GM21723 (cell line): ENCODE data around the gene CCL1.
"Not testable (repeated sequence)": the region's sequence is repeated elsewhere in the genome, so short reads cannot be mapped to it uniquely, and the experiment has no call there.

Source experiments
- ATAC-seq: cut with Tn5 transposase; IDR thresholded peaks from one replicate; pipeline ENCODE4 v1.9.1; 2021; ENCODE audit warnings: mild to moderate bottlenecking, moderate library complexity; ENCODE audit not compliant: unreplicated experiment

The CCL1 gene

DNA sequence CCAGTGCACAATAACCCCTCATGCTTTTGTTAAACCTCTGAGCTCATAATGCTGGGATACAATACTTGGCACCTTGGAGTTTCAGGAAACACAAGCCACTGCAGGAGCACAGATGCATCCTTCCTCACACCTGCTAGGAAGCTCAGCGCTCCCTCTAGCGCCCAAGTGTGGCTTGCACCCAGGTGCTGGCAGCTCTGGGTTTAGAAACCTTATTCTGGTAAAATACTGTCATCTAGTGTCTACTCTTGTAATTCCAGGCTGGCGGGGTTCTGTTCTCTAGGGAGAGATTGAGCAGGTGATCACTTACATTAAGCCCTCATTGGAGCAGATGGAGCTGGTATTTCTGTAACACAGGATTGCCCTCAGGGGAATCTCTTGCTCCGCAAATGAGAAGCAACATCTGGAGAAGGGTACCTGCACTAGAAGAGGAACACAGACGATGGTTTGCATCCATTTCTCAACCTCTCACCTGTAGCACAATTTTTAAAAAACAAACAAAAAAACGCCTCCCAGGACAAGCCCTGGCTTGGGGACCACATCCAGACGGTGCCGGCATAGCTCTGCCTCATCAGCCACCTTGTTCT, 1.5 kb downstream of the CCL1 start:
- ATAC-seq, result no peak

DNA sequence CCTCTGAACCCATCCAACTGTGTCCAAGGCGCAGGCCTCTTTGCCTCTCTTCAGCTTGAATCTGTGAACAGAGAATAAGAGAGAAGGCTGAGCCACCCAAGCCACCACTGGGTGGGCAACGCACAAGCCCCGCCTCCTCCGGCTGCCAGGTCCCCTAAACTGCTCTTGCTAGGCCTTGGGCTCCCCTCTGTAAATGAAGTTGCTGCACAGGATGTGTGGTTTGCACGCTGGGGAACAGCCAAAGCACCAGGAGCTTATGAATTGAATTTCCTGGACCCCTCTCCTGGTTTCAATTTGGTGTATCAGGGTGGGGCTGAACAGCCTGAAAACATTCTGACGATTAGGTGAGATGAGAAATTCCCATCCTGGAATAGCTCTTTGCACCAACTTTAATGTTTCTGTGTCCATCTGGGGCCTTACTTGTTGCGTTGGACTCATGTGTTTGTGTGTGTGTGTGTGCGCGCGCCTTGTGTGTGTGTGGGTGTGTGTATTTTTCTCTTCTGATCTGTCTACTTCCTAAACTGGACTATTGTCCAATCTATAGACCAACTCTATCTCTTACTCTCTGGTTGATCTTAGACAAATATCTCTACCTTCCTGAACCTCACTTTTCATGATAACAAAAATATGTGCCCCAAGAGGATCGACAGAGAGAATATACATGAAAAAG, 2.3 kb downstream of the CCL1 start:
- ATAC-seq, result no peak

GRCh38 chr17:34358631-34359030, 4.4 kb downstream of the CCL1 start:
- no peak for ATAC-seq

DNA sequence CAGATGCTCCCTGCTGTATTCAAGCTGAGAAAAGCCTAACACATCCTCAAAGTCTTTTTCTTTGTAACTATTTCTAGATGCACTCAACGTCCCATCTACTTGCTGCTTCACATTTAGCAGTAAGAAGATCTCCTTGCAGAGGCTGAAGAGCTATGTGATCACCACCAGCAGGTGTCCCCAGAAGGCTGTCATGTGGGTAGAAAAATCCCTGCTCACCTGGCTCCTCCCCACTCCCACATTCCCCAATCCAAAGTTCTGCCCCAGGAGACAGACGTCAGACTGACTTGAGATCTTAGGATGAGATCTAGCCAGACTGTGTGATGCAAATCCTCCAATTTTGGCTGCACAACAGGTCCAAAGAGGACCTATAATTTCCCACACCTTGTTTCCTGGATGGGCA, 5.6 kb downstream of the CCL1 start:
- no peak for ATAC-seq

- no peak for ATAC-seq
These were observed 6.8 kb downstream of the CCL1 start, which contains the start of gene CCL13 for GRCh38 chr17:34356194-34356593. CCL13 (plus strand) TSS chr17:34356480; CDS start chr17:34356527, 47 bp downstream.

DNA sequence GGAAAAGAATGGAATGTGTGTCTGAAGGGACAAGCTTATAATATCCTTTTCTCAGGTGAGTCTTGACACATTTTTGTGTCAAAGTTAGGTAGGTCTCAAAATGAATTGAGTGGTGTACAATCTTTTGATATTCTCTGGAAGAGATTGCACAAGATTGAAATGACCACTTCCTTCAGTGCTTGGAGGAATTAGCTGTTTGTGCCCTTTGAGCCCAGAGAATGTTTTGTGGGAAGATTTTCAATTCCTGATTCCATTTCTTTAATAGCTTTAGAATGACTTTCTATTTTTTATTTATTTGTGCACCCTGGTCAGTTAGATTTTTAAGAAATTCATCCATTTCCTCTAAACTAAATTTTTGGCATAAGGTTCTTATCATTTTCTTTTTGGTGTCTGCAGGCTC, 8.4 kb downstream of the CCL1 start:
- ATAC-seq, result no peak

- no peak for ATAC-seq
These were observed 10.8 kb downstream of the CCL1 start for GRCh38 chr17:34352191-34352590.

- no peak for ATAC-seq
These were observed 11.9 kb downstream of the CCL1 start for GRCh38 chr17:34351096-34351495.

GRCh38 chr17:34349751-34350150, 13.3 kb downstream of the CCL1 start:
- no peak for ATAC-seq

DNA sequence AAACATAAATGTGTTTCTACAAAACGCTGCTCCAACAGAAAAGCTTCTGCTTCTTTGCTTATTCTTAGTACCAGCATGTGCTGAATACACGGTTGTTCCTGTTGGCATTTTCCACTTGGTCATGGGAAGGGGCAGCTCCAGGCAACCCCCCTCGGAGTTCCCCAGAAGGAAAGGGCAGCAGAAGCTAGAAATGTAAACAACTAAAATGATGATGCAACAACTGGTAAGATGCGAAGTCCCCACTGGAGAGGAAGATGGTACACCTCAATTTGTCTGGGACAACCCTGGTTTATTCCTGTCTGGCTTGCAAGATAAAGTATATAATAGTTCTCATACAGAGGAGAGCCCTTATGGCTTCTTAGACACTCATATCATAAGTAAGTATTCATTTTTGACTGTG, 16.0 kb downstream of the CCL1 start:
- no peak for ATAC-seq

DNA sequence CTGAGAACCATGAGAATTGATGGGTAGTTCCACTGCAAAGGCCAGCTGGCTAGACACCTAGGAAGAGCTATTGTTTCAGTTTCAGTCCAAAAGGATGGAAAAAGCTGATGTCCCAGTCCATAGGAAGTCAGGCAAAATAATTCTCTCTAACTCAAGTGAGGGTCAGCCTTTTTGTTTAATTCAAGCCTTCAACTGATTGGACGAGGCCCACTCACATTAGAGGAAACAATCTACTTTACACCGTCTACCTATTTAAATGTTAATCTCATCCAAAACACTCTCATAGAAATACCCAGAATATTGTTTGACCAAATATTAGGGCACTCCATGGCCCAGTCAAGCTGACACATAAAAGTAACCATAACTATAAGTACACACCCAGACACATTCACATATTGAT, 21.1 kb downstream of the CCL1 start:
- no peak for ATAC-seq

- ATAC-seq, result no peak
These were observed 23.8 kb downstream of the CCL1 start for GRCh38 chr17:34339138-34339770.

GRCh38 chr17:34337701-34338100, 25.3 kb downstream of the CCL1 start:
- ATAC-seq, result no peak

- not testable (repeated sequence) for ATAC-seq
These were observed 35.5 kb downstream of the CCL1 start for GRCh38 chr17:34327580-34327979.

GRCh38 chr17:34321964-34322363, 41.1 kb downstream of the CCL1 start:
- no peak for ATAC-seq

DNA sequence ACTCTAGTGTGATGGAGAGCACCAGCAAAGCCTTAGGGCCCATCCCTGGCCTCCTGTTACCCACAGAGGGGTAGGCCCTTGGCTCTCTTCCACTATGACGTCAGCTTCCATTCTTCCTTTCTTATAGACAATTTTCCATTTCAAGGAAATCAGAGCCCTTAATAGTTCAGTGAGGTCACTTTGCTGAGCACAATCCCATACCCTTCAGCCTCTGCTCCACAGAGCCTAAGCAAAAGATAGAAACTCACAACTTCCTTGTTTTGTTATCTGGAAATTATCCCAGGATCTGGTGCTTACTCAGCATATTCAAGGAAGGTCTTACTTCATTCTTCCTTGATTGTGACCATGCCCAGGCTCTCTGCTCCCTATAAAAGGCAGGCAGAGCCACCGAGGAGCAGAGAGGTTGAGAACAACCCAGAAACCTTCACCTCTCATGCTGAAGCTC, 44.0 kb downstream of the CCL1 start, which contains the start of gene CCL8:
Gene CCL8 (plus strand): TSS at position 397 of the 445 bp plus-strand sequence. CDS start 67 bp downstream, outside the sequence.
- ATAC-seq, result no peak

- ATAC-seq, result no peak
These were observed 44.6 kb downstream of the CCL1 start for GRCh38 chr17:34318474-34318873.

DNA sequence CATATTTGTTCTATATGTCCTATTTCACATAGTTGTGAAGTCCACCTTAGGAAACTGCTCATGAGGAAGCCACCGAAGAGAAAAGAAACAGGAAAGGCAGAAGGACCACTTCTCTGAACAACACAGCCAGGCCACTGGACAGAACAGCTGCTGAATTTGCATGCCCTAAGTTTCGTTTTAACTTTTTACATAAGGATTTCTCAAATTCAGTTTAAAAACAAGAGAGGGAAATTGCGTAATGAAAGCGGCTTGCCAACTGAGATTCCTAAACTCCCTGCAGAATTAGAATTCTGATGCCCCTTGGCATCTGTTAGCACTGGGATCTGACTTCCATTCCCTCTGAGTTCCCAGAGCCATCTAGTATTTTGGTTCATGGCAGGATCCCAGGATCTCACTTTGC, 48.8 kb downstream of the CCL1 start:
- ATAC-seq, result no peak

GRCh38 chr17:34313164-34313563, 49.9 kb downstream of the CCL1 start:
- no peak for ATAC-seq

DNA sequence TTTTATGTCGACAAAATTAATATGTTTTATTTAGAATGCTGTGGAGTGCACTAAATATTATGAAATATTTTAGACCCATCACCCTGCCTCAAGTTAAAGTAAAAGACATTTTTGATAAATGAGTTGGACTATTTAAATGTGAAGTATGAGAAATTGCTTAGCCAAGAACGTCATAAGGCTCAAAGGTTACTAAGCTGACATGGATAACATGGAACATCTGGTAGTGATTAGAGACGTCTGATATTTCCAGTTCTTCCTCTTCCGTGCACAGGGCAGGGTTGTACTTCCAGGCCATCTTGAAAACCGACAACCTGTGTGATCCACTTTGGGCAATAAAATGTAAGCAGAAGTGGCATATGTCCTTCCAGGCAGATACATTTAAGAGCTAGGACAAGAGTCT, 51.0 kb downstream of the CCL1 start:
- no peak for ATAC-seq

- ATAC-seq, result no peak
These were observed 51.7 kb downstream of the CCL1 start for GRCh38 chr17:34311291-34311690.
